H1 (cell line): ENCODE data around the gene OSBP. TPM values are rescaled to one million over a fixed set of nuclear protein-coding genes. Genes with fewer than 3 reads are reported as not detected.

ENCODE experiments used
- CTCF ChIA-PET: fragments of 300-600 bp; sonication (Branson Sonifier 250); formaldehyde crosslinking; loops from one replicate; lab custom pipeline; 2021; ENCODE audit not compliant: partially characterized antibody; lab: Charles Lee
- POLR2A ChIA-PET: fragments of 300-600 bp; sonication (Branson Sonifier 250); formaldehyde crosslinking; loops from one replicate; lab custom pipeline; 2021; ENCODE audit warnings: inconsistent platforms; ENCODE audit not compliant: partially characterized antibody; lab: Charles Lee
- DNase-seq, 2 experiments: peaks; one replicate each; pipeline versions ENCODE4 v3.0.0 to v3.0.0-alpha.2; 2010 to 2022; ENCODE audit warnings: low spot score in 2 of 2, low read depth in 1 of 2, mixed read lengths in 1 of 2
- FAIRE-seq: peaks from 2 replicates; lab custom pipeline; 2011; peaks lifted over from hg19 to GRCh38; lab: Jason Lieb, UNC
- H2AFZ ChIP-seq: 2 replicates; pipeline ENCODE4 v1.8.1; 2012; ENCODE audit warnings: low read length, inconsistent platforms
- H2AK5ac ChIP-seq: 2 replicates; pipeline ENCODE4 v1.6.1; 2013; ENCODE audit warnings: low read depth, low read length
- H2BK120ac ChIP-seq: replicated peaks from 2 replicates; pipeline ENCODE3; 2013; ENCODE audit warnings: low read depth, low read length, inconsistent platforms
- H2BK12ac ChIP-seq: 2 replicates; pipeline ENCODE4 v1.6.1; 2013; ENCODE audit warnings: low read depth, low read length
- H2BK15ac ChIP-seq: 2 replicates; pipeline ENCODE4 v1.6.1; 2013; ENCODE audit warnings: low read length
- H2BK20ac ChIP-seq: 2 replicates; pipeline ENCODE4 v1.6.1; 2013; ENCODE audit warnings: low read length
- H2BK5ac ChIP-seq: 2 replicates; pipeline ENCODE4 v1.6.1; 2013; ENCODE audit warnings: low read depth, low read length
- H3K14ac ChIP-seq: 2 replicates; pipeline ENCODE4 v1.6.1; 2013; ENCODE audit warnings: inconsistent platforms; ENCODE audit not compliant: insufficient read length
- H3K18ac ChIP-seq: 2 replicates; pipeline ENCODE4 v1.6.1; 2013; ENCODE audit warnings: low read length; ENCODE audit errors: extremely low read depth
- H3K23ac ChIP-seq: 2 replicates; pipeline ENCODE4 v1.6.1; 2013; ENCODE audit warnings: inconsistent platforms; ENCODE audit not compliant: insufficient read length
- H3K23me2 ChIP-seq: 2 replicates; pipeline ENCODE4 v1.6.1; 2013; ENCODE audit warnings: low read depth, low read length
- H3K27ac ChIP-seq: 2 replicates; pipeline ENCODE4 v1.6.1; 2011; ENCODE audit warnings: low read depth, low read length, inconsistent platforms
- H3K27me3 ChIP-seq, 4 experiments: replicated peaks in 1 of 4; 1 replicate in 1 of 4; 2 replicates in 3 of 4; pipeline versions ENCODE4 v1.6.1 to v1.8.1; 2011 to 2013; ENCODE audit warnings: low read length in 3 of 4, mild to moderate bottlenecking in 3 of 4, inconsistent platforms in 2 of 4, mixed read lengths in 2 of 4, moderate library complexity in 1 of 4; ENCODE audit not compliant: control insufficient read depth in 3 of 4, insufficient read depth in 3 of 4; ENCODE audit errors: extremely low read depth in 1 of 4
- H3K36me3 ChIP-seq, 4 experiments: 2 replicates each; pipeline versions ENCODE4 v1.6.1 to v1.8.1; 2011 to 2013; ENCODE audit warnings: mild to moderate bottlenecking in 4 of 4, low read length in 3 of 4, moderate library complexity in 2 of 4, control low read depth in 1 of 4, inconsistent platforms in 1 of 4; ENCODE audit not compliant: insufficient read depth in 4 of 4, control insufficient read depth in 2 of 4
- H3K4ac ChIP-seq: replicated peaks from 2 replicates; pipeline ENCODE3; 2013; ENCODE audit warnings: low read length, low read depth, mixed read lengths, inconsistent platforms; ENCODE audit not compliant: insufficient read length
- H3K4me1 ChIP-seq, 4 experiments: replicated peaks in 1 of 4; 1 replicate in 1 of 4; 2 replicates in 3 of 4; pipeline versions ENCODE4 v1.6.1 to v1.8.1; 2011 to 2013; ENCODE audit warnings: low read length in 3 of 4, inconsistent platforms in 2 of 4, mixed read lengths in 1 of 4; ENCODE audit not compliant: insufficient read depth in 4 of 4, control insufficient read depth in 3 of 4
- H3K4me2 ChIP-seq, 2 experiments: 2 replicates each; pipeline versions ENCODE4 v1.6.1 to v1.8.1; 2011 to 2013; ENCODE audit warnings: low read depth in 2 of 2, low read length in 2 of 2, control low read depth in 1 of 2, inconsistent platforms in 1 of 2, mild to moderate bottlenecking in 1 of 2; ENCODE audit not compliant: insufficient read depth in 1 of 2
- H3K4me3 ChIP-seq, 4 experiments: fragments of 200-600, 300-600 bp in 1 of 4; sonication (generic), shearing (Covaris generic), sonication (Bioruptor Twin) in 1 of 4; 2 replicates each; pipeline versions ENCODE4 v1.5.1 to v1.8.1; 2011 to 2016; ENCODE audit warnings: low read length in 4 of 4, low read depth in 3 of 4, control low read depth in 2 of 4, inconsistent platforms in 2 of 4, mild to moderate bottlenecking in 2 of 4, mixed read lengths in 1 of 4, moderate library complexity in 1 of 4; ENCODE audit not compliant: insufficient read depth in 2 of 4; ENCODE audit errors: extremely low read depth in 1 of 4
- H3K56ac ChIP-seq: replicated peaks from 2 replicates; pipeline ENCODE3; 2013; ENCODE audit warnings: low read depth, mild to moderate bottlenecking, mixed read lengths, low read length, inconsistent platforms; ENCODE audit not compliant: insufficient read length
- H3K79me1 ChIP-seq: 2 replicates; pipeline ENCODE4 v1.6.1; 2013; ENCODE audit warnings: low read depth, low read length, control low read depth
- H3K79me2 ChIP-seq, 2 experiments: 2 replicates each; pipeline versions ENCODE4 v1.6.1 to v1.8.1; 2012 to 2013; ENCODE audit warnings: low read length in 2 of 2, mild to moderate bottlenecking in 2 of 2, inconsistent platforms in 1 of 2; ENCODE audit not compliant: insufficient read depth in 2 of 2, control insufficient read depth in 1 of 2
- H3K9ac ChIP-seq, 4 experiments: replicated peaks in 1 of 4; 1 replicate in 1 of 4; 2 replicates in 3 of 4; pipeline versions ENCODE4 v1.6.1 to v1.8.1; 2011 to 2013; ENCODE audit warnings: low read depth in 3 of 4, low read length in 3 of 4, control low read depth in 2 of 4, mild to moderate bottlenecking in 2 of 4, moderate library complexity in 2 of 4, inconsistent platforms in 1 of 4; ENCODE audit errors: extremely low read depth in 1 of 4
- H3K9me3 ChIP-seq, 2 experiments: 2 replicates each; pipeline versions ENCODE4 v1.6.1 to v1.8.1; 2012 to 2013; ENCODE audit warnings: mild to moderate bottlenecking in 2 of 2, moderate library complexity in 2 of 2, control low read depth in 1 of 2, inconsistent platforms in 1 of 2, low read depth in 1 of 2, low read length in 1 of 2, mixed read lengths in 1 of 2; ENCODE audit not compliant: insufficient read depth in 2 of 2
- H4K20me1 ChIP-seq, 2 experiments: replicated peaks in 1 of 2; 2 replicates each; pipeline versions ENCODE3 to v1.8.1; 2011 to 2013; ENCODE audit warnings: inconsistent platforms in 2 of 2, low read length in 2 of 2, mild to moderate bottlenecking in 1 of 2; ENCODE audit not compliant: insufficient read depth in 2 of 2, control insufficient read depth in 1 of 2
- H4K5ac ChIP-seq: 2 replicates; pipeline ENCODE4 v1.6.1; 2013; ENCODE audit warnings: low read length, low read depth, mixed read lengths, inconsistent platforms; ENCODE audit not compliant: insufficient read length
- H4K8ac ChIP-seq: 2 replicates; pipeline ENCODE4 v1.8.0; 2013; ENCODE audit warnings: mild to moderate bottlenecking, moderate library complexity, low read length, inconsistent platforms; ENCODE audit not compliant: insufficient read depth; ENCODE audit errors: extremely low read depth
- H4K91ac ChIP-seq: replicated peaks from 2 replicates; pipeline ENCODE3; 2013; ENCODE audit warnings: low read length, mixed read lengths, inconsistent platforms; ENCODE audit not compliant: insufficient read length
- BCL11A ChIP-seq, 2 experiments: IDR thresholded peaks; one replicate each; pipeline ENCODE4 v1.6.1; 2011; ENCODE audit warnings: low read depth in 2 of 2, low read length in 2 of 2, mild to moderate bottlenecking in 2 of 2
- CBX5 ChIP-seq: fragments of 300-800, 300-1000 bp; sonication (generic); IDR thresholded peaks from 2 replicates; pipeline ENCODE4 v1.7.1; 2016; ENCODE audit warnings: antibody characterized with exemption, low read length, low read depth
- EGR1 ChIP-seq: IDR thresholded peaks from 2 replicates; pipeline ENCODE4 v1.6.1; 2011; ENCODE audit warnings: low read depth, low read length, borderline replicate concordance
- EZH2 ChIP-seq: fragments of 200-600 bp; sonication (generic); IDR thresholded peaks from 2 replicates; pipeline ENCODE4 v1.7.1; 2012; ENCODE audit warnings: low read depth, mild to moderate bottlenecking, moderate library complexity, low read length, inconsistent platforms; ENCODE audit not compliant: severe bottlenecking
- HDAC6 ChIP-seq: IDR thresholded peaks from one replicate; pipeline ENCODE4 v1.7.1; 2012; ENCODE audit warnings: low read depth, mild to moderate bottlenecking, inconsistent platforms, low read length, moderate library complexity
- NRF1 ChIP-seq: IDR thresholded peaks from 2 replicates; pipeline ENCODE4 v1.6.1; 2011; ENCODE audit warnings: mild to moderate bottlenecking, low read depth, low read length, improper control_type of control experiment
- RBBP5 ChIP-seq: IDR thresholded peaks from 2 replicates; pipeline ENCODE4 v1.7.1; 2012; ENCODE audit warnings: low read depth, mild to moderate bottlenecking, inconsistent platforms, low read length, moderate library complexity, borderline replicate concordance
- SAP30 ChIP-seq: fragments of 300-600 bp; sonication (generic); IDR thresholded peaks from 2 replicates; pipeline ENCODE4 v1.7.1; 2012; ENCODE audit warnings: low read length, moderate library complexity, mild to moderate bottlenecking, inconsistent platforms; ENCODE audit not compliant: insufficient read depth, insufficient replicate concordance
- TAF7 ChIP-seq: optimal IDR thresholded peaks from 2 replicates; pipeline ENCODE3; 2011; ENCODE audit warnings: low read depth, mild to moderate bottlenecking, inconsistent platforms, low read length, moderate library complexity, borderline replicate concordance
- TBP ChIP-seq: IDR thresholded peaks from 2 replicates; pipeline ENCODE4 v1.6.1; 2011; ENCODE audit warnings: low read depth, low read length, improper control_type of control experiment
- TEAD4 ChIP-seq: IDR thresholded peaks from 2 replicates; pipeline ENCODE4 v1.6.1; 2012; ENCODE audit warnings: low read depth, low read length, inconsistent platforms, mixed read lengths
- WGBS, 2 experiments: shearing (Covaris generic) in 1 of 2; methylation state at CpG; one replicate each; pipeline versions ENCODE4 v1.1.6 to v1.1.7; 2013 to 2015; ENCODE audit warnings: low lambda C conversion rate in 2 of 2, mixed read lengths in 2 of 2, inconsistent platforms in 1 of 2, low coverage in 1 of 2, missing lambda C conversion rate in 1 of 2; ENCODE audit not compliant: insufficient replicate concordance in 2 of 2, insufficient coverage in 1 of 2, insufficient read length in 1 of 2; ENCODE audit errors: extremely low coverage in 1 of 2, missing lambda C conversion rate in 1 of 2; 5-methylcytosine and 5-hydroxymethylcytosine counted together
- polyA plus RNA-seq, 7 experiments: library from polyadenylated mRNA; depleted of rRNA in 3 of 7; stranded (reverse) in 5 of 7; unstranded in 2 of 7; fragments of >200 nt in 5 of 7; fragments of 200-250 nt in 2 of 7; gene quantifications; 1 replicate in 5 of 7; 2 replicates in 1 of 7; 4 replicates in 1 of 7; pipeline versions ENCODE4 v1.2.1 to v1.2.3, GENCODE V29; 2011 to 2013; ENCODE audit warnings: missing spikeins in 2 of 7, mixed read lengths in 2 of 7
- total RNA-seq: library from RNA; stranded (reverse); fragmentation: NEBNext Ultra II Directional; extraction: Animal tissue kit (Norgen Biotek cat#: 25700); gene quantifications from 2 replicates; pipeline ENCODE4 v1.2.1, GENCODE V29; 2021

The OSBP gene
- total and polyA plus RNA-seq, 2 of the 8 experiments (the other 6 are each of a cell fraction or from before 2014, with no cell fraction given) = 13.2 to 43.1 TPM

GRCh38 chr11:59573216-59573615 lies 42.4 kb downstream of the OSBP start:
- CTCF ChIA-PET = interaction anchor here (1.4 kb wide), 2 partner anchors 15 to 105 kb away, joined by 3 to 4 read pairs; no protein-coding TSS in a partner anchor
- H3K4me2 ChIP-seq = no peak overlapping the region
- DNase-seq = no peak

More at GRCh38 chr11:59573216-59573615, 42.4 kb downstream of the OSBP start:
- Histone ChIP-seq H2BK12ac (no peak overlapping the region), H3K36me3 (peaks cover 6 to 32% (median 23%) of the 10 kb centered on the region in 4 experiments; a peak in 7 of 8 replicates), H3K18ac (no peak overlapping the region), H4K20me1 (peaks cover 0 to 2% of the 10 kb centered on the region in 2 experiments), H3K14ac (no peak overlapping the region), H3K9ac (no peak overlapping the region), H4K5ac (no peak overlapping the region), H2AK5ac (no peak overlapping the region), H4K91ac (no peak overlapping the region), H3K4ac (no peak overlapping the region), H3K27ac (no peak overlapping the region), H3K79me1 (no peaks in the 10 kb centered on the region), H3K23me2 (no peaks in the 10 kb centered on the region), H2BK5ac (no peak overlapping the region), H2BK120ac (no peak overlapping the region), H3K79me2 (no peaks in the 10 kb centered on the region), H3K4me3 (no peak overlapping the region), H3K56ac (no peak overlapping the region), H2BK20ac (no peak overlapping the region), H3K23ac (no peak overlapping the region), H3K27me3 (no peaks in the 10 kb centered on the region), H2BK15ac (no peak overlapping the region), H3K9me3 (no peaks in the 10 kb centered on the region), H3K4me1 (no peaks in the 10 kb centered on the region), H4K8ac (no peak overlapping the region), H2AFZ (no peak overlapping the region)
- POLR2A ChIA-PET = interaction anchor here (0.8 kb wide), 1 partner anchor 21 kb away, joined by 3 read pairs; no protein-coding TSS in a partner anchor
- no peak for FAIRE-seq
- TF ChIP-seq TAF7 = no peak
- TF ChIP-seq EZH2 = no peak
- TF ChIP-seq TBP = no peak
- no peak for TF ChIP-seq BCL11A (IDR thresholded peaks at IDR 0.05; ENCODE audit: low read depth in 2 of 2, low read length in 2 of 2)
- TF ChIP-seq NRF1 = no peak
- no peak for TF ChIP-seq SAP30
- no peak for TF ChIP-seq EGR1
- TF ChIP-seq TEAD4 = no peak
- TF ChIP-seq CBX5 = no peak
- TF ChIP-seq RBBP5 = no peak
- no peak for TF ChIP-seq HDAC6
- WGBS, 2 experiments = 86% methylated on average over 4 of the region's 4 CpGs; no CpG with 5 or more reads in 1 of the 2 experiments
